Activated CD4-positive, alpha-beta T cell treated with anti-CD3 and anti-CD28 coated beads, Interleukin-2, amount 50 U/mL, for 24 hours (primary cell): Measurements from ENCODE around the gene SLIT3.
A peak's percentile ranks its signal among the peaks of the same experiment; 100 is the strongest.

Source experiments
- DNase-seq, 2 donors: peaks; one replicate each; pipeline ENCODE4 v3.0.0-alpha.2; 2020; ENCODE audit warnings: low read depth in 1 of 2, low spot score in 1 of 2

The SLIT3 gene

DNA sequence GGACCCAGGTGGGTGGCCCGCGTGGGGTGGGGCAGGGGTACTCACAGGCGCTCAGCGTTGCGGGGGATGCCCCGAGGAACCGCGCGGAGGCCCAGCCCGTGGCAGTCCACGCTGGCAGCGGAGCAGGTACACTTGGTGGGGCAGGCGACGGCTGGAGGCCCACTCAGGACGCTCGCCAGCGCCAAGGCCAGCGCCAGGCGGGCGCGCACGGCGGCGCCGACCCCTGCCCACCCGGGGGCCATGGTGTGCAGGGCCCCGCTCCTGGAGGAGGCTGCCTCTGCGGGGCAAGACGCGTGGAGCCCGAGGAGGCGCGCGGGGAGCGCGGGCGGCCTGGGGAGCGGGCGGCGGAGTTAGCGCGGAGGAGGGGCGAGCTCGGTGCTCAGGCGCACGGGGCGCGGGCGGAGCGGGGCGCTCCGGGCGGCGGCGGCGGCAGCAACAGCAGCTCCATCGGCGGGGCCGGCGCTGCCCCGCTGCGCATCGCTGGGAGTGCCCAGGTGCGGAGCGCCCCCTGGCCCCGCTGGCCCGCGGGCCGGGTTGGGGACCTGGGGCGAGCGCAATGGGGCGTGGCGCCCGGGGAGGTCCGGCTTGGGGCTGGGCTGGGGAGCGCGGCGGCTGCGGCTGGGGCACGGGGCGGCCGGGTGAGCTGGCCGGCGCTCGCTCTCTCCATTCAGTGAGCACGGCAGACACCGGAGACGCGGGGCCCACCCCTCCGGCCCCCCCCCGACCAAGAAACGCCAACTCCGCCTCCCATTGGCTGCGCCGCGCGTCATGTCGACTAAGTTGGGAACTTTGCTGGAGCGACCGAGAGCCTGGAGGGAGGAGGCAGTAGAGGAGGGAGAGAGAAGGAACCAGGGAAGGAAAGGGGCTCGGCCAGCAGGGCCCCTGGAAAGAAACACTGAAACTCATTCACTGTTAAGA is at the start of gene SLIT3:
TSS of gene SLIT3 (minus strand) at position 672 of the 918 bp plus-strand sequence. CDS start at position 242, 430 bp downstream.
- DNase-seq = no peak

GRCh38 chr5:169350016-169350415 is 49.1 kb upstream of the SLIT3 start:
- DNase-seq = no peak

GRCh38 chr5:169347786-169348185 is 46.8 kb upstream of the SLIT3 start:
- DNase-seq = no peak

DNA sequence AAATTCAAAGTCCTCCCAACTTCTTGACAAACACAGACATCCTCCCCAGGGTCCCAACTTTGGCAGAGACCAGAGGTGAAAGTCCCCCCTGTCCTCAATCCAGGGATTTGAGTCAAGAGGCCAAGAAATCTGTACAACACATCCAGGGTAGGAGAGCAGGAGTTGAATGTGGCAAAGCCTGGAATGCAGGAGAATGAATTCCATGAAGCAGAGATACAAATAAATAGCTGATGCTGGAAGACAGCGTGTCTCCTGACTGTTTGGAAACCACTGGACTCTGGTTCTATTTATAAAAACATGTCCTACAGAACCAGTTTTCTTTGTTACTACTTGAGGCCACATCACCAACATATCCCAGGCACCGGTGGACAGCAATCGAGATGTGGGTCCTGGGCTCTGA is 43.7 kb upstream of the SLIT3 start:
- DNase-seq = no peak

DNA sequence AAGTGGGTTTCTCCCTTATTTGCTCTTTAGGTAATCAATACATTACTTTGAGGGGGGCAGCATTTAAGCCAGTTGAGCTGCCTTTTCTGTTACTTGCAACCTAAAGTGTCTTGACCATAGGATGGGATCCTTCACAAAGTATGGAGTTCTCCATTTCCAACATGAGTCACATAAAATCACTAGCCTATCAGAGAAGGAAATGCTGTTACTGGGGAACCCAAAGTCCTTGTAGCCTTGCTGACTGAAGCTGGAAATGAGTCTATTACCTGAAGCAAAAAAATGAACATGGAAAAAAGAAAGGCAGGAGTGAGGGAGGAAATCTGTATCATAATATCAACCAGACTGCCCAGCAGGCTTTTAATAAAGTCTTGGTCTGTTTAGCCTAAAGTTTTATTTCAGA is 42.8 kb upstream of the SLIT3 start:
- no peak for DNase-seq

- no peak for DNase-seq
Measured at GRCh38 chr5:169341556-169341955, 40.6 kb upstream of the SLIT3 start.

- no peak for DNase-seq
Measured at GRCh38 chr5:169339869-169340268, 38.9 kb upstream of the SLIT3 start.

DNA sequence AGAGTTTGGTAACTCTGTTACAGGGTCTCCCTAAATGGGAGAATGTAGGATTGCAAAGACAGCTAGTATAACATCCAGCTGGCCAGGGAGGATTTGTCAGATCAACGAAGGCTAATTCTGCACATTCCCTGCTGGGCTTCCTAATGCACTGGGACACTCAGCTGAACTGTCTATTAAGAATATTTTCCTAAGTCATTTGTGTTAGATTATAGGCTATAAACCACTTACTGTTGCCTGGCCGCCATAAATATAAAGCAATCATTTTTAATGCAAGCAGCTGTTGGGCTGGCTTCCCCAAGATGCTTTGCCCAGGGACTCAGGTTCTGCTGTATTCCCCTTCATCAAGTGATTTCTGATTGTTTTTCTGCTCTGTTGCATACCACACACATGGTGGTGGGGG is 35.3 kb upstream of the SLIT3 start:
- DNase-seq = no peak

DNA sequence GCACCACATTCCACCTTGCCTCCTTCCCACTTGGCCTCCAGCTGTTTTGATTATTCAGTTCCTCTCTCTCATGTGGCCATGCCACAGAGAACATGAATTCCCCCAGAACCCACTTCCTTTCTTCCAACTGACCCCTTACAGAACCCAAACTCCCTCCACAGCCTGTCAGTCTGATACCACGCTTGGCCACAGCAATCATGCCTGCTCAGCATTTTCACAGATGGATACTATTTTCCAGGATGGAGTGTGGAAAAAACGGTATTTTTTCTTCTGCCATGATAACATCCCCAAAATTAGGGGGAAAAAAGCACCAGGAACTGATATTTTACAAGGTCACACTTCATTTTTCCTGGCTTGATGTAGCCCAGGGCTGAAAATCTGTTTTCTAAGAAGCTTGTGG is 34.9 kb upstream of the SLIT3 start:
- DNase-seq = no peak

DNA sequence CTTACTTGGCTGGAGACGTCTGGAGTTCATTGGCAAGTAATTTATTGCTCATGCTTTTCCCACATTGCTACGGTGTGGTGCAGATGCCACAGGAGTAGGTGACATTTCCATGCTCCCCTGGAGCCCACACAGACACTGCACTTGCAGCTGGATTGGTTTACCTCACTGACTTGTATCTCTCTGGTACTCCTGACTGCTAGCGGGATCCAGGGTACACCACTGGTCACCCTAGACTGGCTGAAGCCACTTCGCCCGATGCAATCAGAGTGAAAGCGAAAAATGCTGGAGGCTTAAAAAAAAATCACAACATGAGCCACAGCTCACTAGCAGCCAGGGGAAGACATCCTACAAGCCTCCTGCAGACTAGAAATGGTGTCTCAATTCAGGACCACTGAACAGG is 32.6 kb upstream of the SLIT3 start:
- DNase-seq = no peak

DNA sequence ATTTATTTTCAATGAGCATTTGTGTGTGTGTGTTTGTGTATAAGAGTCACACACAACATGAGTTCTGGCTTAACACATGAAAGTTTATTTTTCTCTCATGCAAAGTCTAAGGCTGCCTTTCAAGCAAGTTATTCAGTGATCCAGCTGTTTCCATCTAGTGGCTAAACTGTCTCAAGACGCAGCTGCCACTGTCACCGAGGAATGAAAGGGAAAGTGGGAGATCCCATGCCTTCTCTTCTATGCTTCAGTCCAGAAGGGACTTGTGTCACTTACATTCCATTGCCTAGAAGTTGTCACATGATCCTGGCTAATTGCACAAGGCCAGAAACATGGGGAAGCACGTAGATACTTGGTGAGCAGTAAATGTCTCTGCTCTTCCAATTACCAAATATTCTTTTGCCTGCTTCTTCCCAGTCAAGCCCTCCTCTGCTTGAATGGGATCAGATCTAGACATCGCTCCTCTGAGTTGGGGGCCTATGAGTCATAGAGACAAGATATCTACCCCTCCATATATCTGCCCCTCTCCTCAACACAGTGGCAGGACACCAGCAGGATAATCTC is 30.4 kb upstream of the SLIT3 start:
- no peak for DNase-seq

DNA sequence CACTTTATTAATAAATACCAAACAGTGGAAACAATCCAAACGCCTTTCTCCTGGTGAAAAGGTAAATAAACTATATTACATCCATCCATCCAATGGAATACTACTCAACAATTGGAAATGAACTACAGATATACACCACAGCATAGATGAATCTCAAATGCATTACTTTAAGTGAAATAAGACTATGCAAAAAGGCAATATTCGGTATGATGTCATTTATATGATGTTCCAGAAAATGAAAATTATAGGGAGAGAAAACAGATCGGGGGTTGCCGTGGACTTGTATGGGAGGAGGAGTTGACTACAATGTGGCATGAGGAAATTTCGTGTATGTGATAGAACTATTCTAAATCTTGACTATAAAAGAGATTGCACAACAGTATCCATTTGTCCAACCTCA is 27.5 kb upstream of the SLIT3 start:
- DNase-seq = no peak

GRCh38 chr5:169325273-169325672 is 24.3 kb upstream of the SLIT3 start:
- DNase-seq = no peak

DNA sequence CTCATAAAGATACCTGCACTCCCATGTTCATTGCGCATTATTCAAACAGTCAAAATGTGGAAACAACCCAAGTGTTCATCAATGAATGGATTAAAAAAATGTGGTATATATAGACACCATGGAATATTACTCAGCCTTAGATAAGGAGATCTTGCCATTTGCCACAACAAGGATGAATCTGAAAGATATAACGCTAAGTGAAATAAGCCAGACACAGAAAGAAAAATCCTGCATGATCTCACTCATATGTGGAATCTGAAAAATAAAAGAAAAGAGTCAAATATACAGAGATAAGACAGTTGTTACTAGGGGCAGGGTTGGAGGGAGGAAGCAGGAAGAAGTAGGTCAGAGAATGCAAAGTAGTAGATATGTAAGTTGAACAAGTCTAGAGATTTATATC is 17.6 kb upstream of the SLIT3 start:
- DNase-seq = no peak

- no peak for DNase-seq
Measured at GRCh38 chr5:169307646-169308045, 6.7 kb upstream of the SLIT3 start.

DNA sequence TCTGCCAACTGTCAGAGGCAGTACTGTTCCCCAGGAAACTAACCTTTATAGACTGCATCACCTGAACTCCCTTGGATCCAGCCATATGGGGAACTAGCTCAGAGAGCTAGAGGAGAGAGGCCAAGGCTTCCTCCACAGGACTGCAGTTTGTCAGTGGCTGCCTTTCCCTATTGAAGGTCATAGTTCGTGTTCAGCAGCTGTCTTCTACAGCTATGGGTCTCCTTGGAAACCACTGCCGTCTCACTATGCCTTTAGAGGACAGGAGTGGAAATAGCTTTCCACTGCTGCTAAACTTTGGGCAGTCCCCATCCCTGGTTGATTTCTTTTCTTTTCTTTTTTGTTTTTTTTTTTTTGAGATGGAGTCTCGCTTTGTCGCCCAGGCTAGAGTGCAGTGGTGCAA is 4.4 kb upstream of the SLIT3 start:
- DNase-seq = no peak

- DNase-seq = no peak
Measured at GRCh38 chr5:169304175-169304574, 3.2 kb upstream of the SLIT3 start.

- DNase-seq = no peak
Measured at GRCh38 chr5:169303119-169303515, 2.2 kb upstream of the SLIT3 start.

DNA sequence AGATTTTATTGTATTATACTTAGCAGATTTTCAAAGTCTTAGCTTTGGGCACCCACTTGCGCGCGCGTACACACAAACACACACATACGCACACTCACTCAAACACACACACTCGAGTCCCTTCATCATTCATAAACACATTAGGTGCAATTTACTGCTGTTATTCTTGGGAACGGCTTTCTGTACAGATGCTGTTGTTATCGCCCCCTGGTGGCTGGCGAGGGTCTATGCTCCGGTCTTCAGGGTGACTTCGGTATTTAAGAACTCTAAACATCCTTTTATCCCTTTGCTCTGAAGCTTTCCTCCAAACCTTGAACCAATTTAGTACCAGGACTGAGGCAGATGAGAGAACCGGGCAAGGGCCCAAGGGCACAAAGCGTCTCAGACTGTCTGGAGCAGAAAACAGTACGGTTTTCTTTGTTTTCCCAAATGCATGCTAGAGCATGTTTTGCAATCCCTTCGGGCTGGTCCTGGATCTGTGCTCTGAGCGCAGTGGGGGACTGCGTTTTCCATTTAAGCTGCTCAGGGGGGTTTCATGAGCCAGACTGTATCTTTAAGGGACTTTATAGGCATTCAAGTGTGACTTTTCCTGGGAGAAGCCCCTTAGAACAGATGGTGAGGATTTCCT is 1.7 kb upstream of the SLIT3 start:
- peak; percentile 16 to 36 for DNase-seq

DNA sequence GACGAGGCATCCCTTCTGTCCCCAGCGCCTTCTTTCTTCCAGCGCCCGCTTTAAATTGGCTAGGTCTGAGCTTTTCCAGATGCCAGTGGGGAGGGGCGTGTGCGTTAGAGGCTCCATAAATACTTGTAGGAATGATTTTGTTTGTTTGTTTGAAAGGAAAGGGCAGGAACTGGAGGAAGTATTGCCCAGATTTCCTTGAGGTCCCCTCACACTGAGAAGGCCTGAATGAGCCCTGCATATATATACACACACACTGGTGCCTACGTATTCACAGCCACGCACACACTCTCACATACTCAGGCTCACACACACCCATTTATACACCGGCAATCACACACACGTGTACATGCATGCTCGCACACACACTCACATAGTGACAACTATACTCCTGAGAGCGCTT is 1.0 kb upstream of the SLIT3 start:
- no peak for DNase-seq

DNA sequence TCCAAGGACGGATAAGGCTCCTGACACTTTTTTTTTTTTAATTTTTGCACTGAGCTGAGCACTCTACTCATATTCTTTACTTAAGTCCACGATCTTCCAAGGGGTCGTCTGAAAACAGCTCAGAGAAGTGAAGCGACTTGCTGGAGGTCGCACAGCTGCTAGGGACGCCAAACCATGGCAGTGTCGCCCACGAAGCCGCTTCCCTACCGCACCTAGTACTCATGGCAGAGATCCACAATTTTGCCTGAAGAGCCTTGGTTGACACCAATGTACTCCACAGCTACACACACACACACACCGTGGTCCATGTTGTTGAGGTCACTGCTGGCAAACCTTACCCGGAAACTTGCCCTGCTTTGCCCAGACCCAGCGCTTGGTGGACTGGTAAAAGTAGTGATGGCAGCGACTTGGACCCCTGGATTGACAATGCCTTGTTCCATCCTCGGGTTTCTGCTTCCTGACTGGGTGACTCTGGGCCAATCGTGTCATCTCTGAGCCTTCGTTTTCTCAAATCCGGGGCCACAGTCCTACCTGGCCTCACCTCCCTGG is 521 bp upstream of the SLIT3 start:
- no peak for DNase-seq
